Left ventricle myocardium inferior (tissue), 1 donor: ENCODE data around the gene PAX5. TPM values are rescaled to one million over a fixed set of nuclear protein-coding genes. Genes with fewer than 3 reads are reported as not detected.

Source experiments
- DNase-seq: peaks from one replicate; pipeline ENCODE4 v3.0.0-alpha.2; 2020
- H3K27ac ChIP-seq: fragments of 200-600 bp; replicated peaks from 2 replicates; pipeline ENCODE4 v1.8.0; 2021
- H3K27me3 ChIP-seq: fragments of 200-600 bp; 2 replicates; pipeline ENCODE4 v1.8.0; 2021; ENCODE audit warnings: low read depth
- H3K36me3 ChIP-seq: fragments of 200-600 bp; 2 replicates; pipeline ENCODE4 v1.8.0; 2021
- H3K4me1 ChIP-seq: fragments of 200-600 bp; 2 replicates; pipeline ENCODE4 v1.8.0; 2021
- H3K4me3 ChIP-seq: fragments of 200-600 bp; 2 replicates; pipeline ENCODE4 v1.8.0; 2021; ENCODE audit warnings: mild to moderate bottlenecking, moderate library complexity
- H3K9me3 ChIP-seq: fragments of 200-600 bp; replicated peaks from 2 replicates; pipeline ENCODE4 v1.8.0; 2021
- CTCF ChIP-seq: fragments of 200-600 bp; IDR thresholded peaks from 2 replicates; pipeline ENCODE4 v1.8.0; 2021; ENCODE audit warnings: antibody characterized with exemption, mild to moderate bottlenecking, borderline replicate concordance
- intact Hi-C: fragments of 100-400 bp; cut with micrococcal nuclease; formaldehyde crosslinking; loops from one replicate; pipeline ENCODE4 v1.11.0; 2022
- total RNA-seq: library from RNA; stranded (reverse); fragmentation: NEBNext Ultra II Directional; extraction: Animal tissue kit (Norgen Biotek cat#: 25700); gene quantifications from one replicate; pipeline ENCODE4 v1.2.1, GENCODE V29; 2021
- donor health status: DM: no; HTN: yes; CAD: no; lungs with severe emphysema.

PAX5 gene
- total RNA-seq, 1 donor from 2014 or later: not detected

- no peaks in the 10 kb centered on the region for H3K4me1 ChIP-seq
- intact Hi-C loops: no loop called here
- H3K27ac ChIP-seq: no peak overlapping the region
- no peak for DNase-seq
- H3K27me3 ChIP-seq: peaks cover 99% of the 10 kb centered on the region
- no peaks in the 10 kb centered on the region for H3K9me3 ChIP-seq
- TF ChIP-seq CTCF: no peak
- no peaks in the 10 kb centered on the region for H3K36me3 ChIP-seq
- no peak overlapping the region for H3K4me3 ChIP-seq
Measured at GRCh38 chr9:37017546-37017945, 16.5 kb downstream of the PAX5 start.

GRCh38 chr9:37011530-37011929 is 22.5 kb downstream of the PAX5 start:
- no peak overlapping the region for H3K4me3 ChIP-seq
- H3K9me3 ChIP-seq: no peaks in the 10 kb centered on the region
- intact Hi-C loops: no loop called here
- peaks cover 99% of the 10 kb centered on the region for H3K27me3 ChIP-seq
- DNase-seq: no peak
- TF ChIP-seq CTCF: no peak
- no peaks in the 10 kb centered on the region for H3K4me1 ChIP-seq
- H3K27ac ChIP-seq: no peak overlapping the region
- H3K36me3 ChIP-seq: no peaks in the 10 kb centered on the region

GRCh38 chr9:37010976-37011375 is 23.1 kb downstream of the PAX5 start:
- no peak overlapping the region for H3K27ac ChIP-seq
- H3K9me3 ChIP-seq: no peaks in the 10 kb centered on the region
- DNase-seq: no peak
- no peak for TF ChIP-seq CTCF
- H3K27me3 ChIP-seq: peaks cover 100% of the 10 kb centered on the region
- H3K36me3 ChIP-seq: no peaks in the 10 kb centered on the region
- no peak overlapping the region for H3K4me3 ChIP-seq
- H3K4me1 ChIP-seq: no peaks in the 10 kb centered on the region
- intact Hi-C loops: no loop called here

GRCh38 chr9:37010180-37010579 is 23.9 kb downstream of the PAX5 start:
- H3K36me3 ChIP-seq: no peaks in the 10 kb centered on the region
- no peak for DNase-seq
- intact Hi-C loops: no loop called here
- H3K9me3 ChIP-seq: no peaks in the 10 kb centered on the region
- H3K27ac ChIP-seq: no peak overlapping the region
- H3K4me3 ChIP-seq: no peak overlapping the region
- H3K4me1 ChIP-seq: no peaks in the 10 kb centered on the region
- peaks cover 100% of the 10 kb centered on the region for H3K27me3 ChIP-seq
- no peak for TF ChIP-seq CTCF

GRCh38 chr9:37007295-37007694 is 26.8 kb downstream of the PAX5 start:
- no peak for TF ChIP-seq CTCF
- Histone ChIP-seq H3K9me3 (no peaks in the 10 kb centered on the region), H3K4me3 (no peak overlapping the region), H3K27ac (no peak overlapping the region), H3K27me3 (peaks cover 100% of the 10 kb centered on the region), H3K4me1 (no peaks in the 10 kb centered on the region), H3K36me3 (no peaks in the 10 kb centered on the region)
- intact Hi-C loops: no loop called here
- no peak for DNase-seq
